Erythroblast (primary cell): ENCODE results near the gene GPHA2.

ENCODE experiments used
- GATA1 ChIP-seq: IDR thresholded peaks from 2 replicates; pipeline ENCODE4 v1.6.1; 2011; ENCODE audit warnings: low read depth, mild to moderate bottlenecking, control low read depth, low read length, moderate library complexity
- POLR2A ChIP-seq: IDR thresholded peaks from 2 replicates; pipeline ENCODE4 v1.6.1; 2011; ENCODE audit warnings: mild to moderate bottlenecking, low read length

DNA sequence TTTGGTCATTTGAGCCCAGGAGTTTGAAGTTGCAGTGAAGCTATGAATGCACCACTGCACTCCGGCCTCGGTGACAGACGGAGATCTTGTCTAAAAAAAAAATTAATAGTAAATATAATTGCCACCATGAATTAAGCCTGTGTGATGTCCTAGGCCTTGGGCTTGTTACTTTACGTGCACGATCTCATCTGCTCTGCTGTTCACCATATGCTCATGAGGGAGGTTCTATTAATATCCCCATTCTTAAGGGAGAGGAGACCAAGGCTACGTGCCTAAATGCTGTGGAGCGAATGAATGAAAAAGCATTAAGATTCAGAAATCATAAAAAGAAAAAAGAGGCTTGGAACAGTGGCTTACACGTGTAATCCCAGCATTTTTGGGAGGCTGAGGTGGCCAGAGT lies 16.1 kb downstream of the GPHA2 start:
- TF ChIP-seq POLR2A (no peak), GATA1 (no peak)
